T-helper 1 cell treated with Interleukin-12 subunit alpha and Interleukin-12 subunit beta and Interleukin-4 antibody, amounts not matched to agents 30 μg/mL and 1 μg/mL, for 36 hours (primary cell): Measurements from ENCODE around the gene KRTAP12-2.
"Not testable (repeated sequence)": the region's sequence is repeated elsewhere in the genome, so short reads cannot be mapped to it uniquely, and the experiment has no call there.

Experiments
- H3K27ac Mint-ChIP-seq: one replicate; pipeline ENCODE4 v1.8.0; 2021; ENCODE audit warnings: mild to moderate bottlenecking, mixed read lengths
- H3K27me3 Mint-ChIP-seq: one replicate; pipeline ENCODE4 v1.8.0; 2021; ENCODE audit warnings: low read depth, mixed read lengths
- H3K36me3 Mint-ChIP-seq: one replicate; pipeline ENCODE4 v1.8.0; 2021; ENCODE audit warnings: low read depth, mixed read lengths
- H3K4me1 Mint-ChIP-seq: one replicate; pipeline ENCODE4 v1.8.0; 2021; ENCODE audit warnings: low read depth, mixed read lengths
- H3K4me3 Mint-ChIP-seq: one replicate; pipeline ENCODE4 v1.8.0; 2021; ENCODE audit warnings: mild to moderate bottlenecking, moderate library complexity, mixed read lengths
- H3K9me3 Mint-ChIP-seq: one replicate; pipeline ENCODE4 v1.8.0; 2021; ENCODE audit warnings: mixed read lengths

Gene KRTAP12-2

DNA sequence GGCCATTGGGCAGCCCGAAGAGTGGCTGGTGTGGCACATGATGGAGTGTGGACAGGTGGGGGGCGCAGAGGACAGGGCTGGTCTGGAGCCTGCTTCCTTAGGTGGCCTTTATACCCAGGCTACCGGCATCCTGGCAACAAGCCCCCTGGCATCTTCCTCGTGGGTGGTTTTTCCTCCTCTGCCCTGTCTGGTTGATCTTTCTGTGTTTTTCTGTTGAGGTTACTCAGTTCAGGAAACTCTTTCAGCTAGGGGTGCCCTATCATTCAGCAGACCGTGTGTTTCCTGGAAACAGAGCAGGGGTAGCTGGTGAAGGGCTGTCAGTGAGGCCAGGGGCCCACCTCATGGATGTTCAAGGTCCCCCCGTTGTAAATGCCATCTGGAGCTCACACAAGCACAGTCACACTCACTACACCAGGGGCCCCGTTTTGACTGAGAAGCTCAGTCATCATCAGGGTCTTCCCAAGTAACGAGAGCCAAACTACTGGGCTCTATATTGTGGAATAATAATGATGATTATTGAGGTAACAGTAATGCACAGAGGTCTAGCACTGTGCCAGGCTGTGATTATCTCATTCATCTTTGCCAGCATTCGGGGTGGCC lies 12.1 kb downstream of the KRTAP12-2 start, which contains the start of gene KRTAP12-4:
Gene KRTAP12-4 (minus strand): TSS at position 84 of the 600 bp plus-strand sequence. CDS start 45 bp downstream, at position 39.
- peaks cover 57% of the 10 kb centered on the region for H3K9me3 Mint-ChIP-seq
- no peak within 1 kb of the TSS for H3K4me3 Mint-ChIP-seq

DNA sequence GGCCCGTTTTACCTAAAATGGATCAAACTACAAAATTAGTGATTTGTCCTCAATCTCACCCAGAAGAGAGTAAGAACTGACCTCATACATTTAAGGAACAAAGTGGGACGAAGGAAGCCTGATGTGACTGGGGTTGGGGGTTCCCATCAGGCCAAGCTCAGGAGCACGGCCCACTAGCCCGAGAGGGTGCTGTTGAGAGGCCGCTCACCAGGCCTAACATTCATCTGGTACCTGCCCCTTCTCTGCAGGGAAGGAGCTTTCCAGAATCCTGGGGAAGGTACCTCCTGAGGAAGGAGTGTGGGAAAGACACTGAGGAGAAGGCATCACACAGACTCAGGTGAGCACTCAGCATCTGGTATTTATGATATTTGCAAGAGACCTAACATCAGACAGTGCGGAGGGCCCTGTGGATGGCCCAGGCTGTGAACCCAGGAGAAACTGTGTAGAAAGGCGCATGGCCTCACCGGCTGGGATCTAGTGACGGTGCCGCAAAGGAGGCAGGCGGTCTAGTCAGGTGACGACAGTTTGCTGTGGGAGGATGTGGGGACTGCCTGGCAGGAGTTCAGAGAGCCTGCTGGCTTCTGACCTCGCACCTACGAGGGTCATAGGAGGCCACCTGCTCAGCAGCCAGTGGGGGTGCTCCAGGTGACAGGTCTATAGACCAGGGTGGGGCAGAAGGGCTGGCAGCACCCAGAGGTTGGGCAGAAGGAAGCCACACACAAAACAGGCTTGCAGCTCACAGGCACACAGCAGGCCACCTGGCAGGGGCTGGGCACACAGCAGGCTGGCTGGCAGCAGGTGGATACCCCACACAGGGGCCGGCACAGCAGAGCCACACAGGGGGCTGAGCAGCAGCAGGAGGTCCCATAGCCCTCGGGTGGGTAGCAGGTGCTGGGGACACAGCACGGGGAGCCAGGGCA lies 12.8 kb downstream of the KRTAP12-2 start:
- Mint-ChIP-seq H3K9me3 (peaks cover 50% of the 10 kb centered on the region), H3K36me3 (peaks cover 48% of the 10 kb centered on the region), H3K4me3 (no peak overlapping the region), H3K4me1 (peaks cover 46% of the 10 kb centered on the region), H3K27ac (peak overlapping the region; percentile 64), H3K27me3 (no peaks in the 10 kb centered on the region)

More for the DNA sequence above, 12.1 kb downstream of the KRTAP12-2 start, which contains the start of gene KRTAP12-4:
- H3K27me3 Mint-ChIP-seq = peaks cover under 1% of the 10 kb centered on the region
- peaks cover 53% of the 10 kb centered on the region for H3K4me1 Mint-ChIP-seq
- peak within 1 kb of the TSS; percentile 75 for H3K27ac Mint-ChIP-seq
- peaks cover 56% of the 10 kb centered on the region for H3K36me3 Mint-ChIP-seq

DNA sequence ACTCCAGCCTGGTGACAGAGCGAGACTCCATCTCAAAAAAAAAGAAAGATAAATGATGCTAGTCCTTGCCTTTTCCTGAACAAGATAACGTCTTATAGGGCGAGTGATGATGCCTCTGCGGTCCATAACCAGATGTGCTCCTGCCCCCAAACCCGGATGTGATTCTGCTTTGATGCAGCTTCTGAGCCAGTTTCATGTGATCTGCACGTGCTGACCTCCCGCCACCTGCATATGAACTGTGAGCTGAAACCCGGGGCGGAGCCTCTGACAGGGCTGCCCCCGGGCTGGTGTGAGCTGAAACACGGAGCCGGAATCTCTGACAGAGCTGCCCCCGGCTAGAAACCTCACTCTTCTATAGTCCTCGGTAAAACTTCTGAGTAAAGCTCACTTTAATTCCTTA lies 13.6 kb downstream of the KRTAP12-2 start:
- H3K9me3 Mint-ChIP-seq = peaks cover 42% of the 10 kb centered on the region

DNA sequence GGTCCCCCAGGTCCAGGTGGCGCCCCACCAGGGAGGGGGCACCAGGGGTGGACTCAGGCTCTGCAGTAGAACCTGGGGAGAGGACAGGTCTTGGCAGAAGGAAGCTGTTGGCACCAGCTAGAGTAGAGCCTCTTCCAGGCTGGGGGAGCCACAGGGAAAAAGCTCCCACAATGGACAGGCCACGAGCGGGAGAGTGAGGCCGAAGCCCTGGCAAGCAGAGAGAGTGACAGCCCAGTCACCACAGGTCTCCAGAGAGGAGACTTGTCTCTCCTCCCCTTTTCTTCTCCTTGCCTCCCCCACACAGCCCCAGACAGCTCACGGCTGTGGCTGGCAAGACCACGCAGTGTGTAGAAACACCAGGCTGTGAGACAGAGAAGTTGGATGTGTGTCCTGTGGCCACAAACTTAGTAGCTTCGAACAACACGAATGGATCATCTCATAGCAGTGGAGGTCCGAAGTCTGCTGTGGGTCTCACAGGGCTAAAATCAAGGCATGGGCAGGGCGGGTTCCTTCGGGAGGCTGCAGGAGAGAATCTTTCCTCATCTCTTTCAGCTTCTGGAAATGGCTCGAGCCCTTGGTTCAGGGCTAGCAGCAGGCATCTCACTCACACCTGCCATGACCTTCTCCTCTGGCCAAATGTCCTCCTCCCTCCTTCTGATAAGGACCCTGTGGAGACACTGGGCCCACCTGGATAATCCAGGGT lies 15.6 kb downstream of the KRTAP12-2 start:
- Mint-ChIP-seq H3K36me3 (peaks cover 26% of the 10 kb centered on the region), H3K4me3 (no peak overlapping the region), H3K9me3 (peaks cover 24% of the 10 kb centered on the region), H3K4me1 (peaks cover 22% of the 10 kb centered on the region), H3K27ac (no peak overlapping the region), H3K27me3 (no peaks in the 10 kb centered on the region)

More for the DNA sequence above, 13.6 kb downstream of the KRTAP12-2 start:
- Mint-ChIP-seq H3K36me3 (peaks cover 40% of the 10 kb centered on the region), H3K4me3 (no peak overlapping the region), H3K4me1 (peaks cover 38% of the 10 kb centered on the region), H3K27me3 (no peaks in the 10 kb centered on the region), H3K27ac (no peak overlapping the region)

DNA sequence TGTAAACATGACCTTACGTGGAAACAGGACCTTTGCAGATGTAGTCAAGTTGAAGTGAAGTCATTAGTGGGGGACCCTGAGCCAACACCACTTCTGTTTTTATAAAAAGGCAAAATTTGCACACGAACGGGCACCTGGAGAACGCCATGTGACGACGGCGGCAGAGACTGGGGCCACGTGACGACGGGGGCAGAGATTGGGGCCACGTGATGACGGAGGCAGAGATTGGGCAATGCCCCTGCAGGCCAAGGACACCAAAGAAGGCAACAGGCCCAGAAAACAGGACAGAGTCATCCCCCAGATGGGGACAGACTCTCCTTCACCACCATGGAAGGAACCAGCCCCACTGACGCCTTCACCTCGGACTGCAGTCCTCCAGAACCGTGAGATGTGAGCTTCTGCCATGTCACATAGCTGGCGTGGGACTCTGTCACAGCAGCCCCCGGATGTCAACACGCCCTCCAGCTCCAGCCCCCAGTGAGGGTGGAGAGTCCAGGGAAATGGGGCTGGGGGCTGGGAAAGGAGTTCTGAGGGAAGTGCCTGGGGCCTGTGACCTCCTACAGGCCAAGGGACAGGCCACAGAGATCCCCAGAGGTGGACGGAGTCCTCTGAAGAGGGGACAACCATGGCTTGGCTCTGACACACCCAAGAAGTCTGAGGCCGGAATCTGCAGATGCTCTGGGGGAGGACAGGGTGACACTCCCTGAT lies 16.3 kb downstream of the KRTAP12-2 start:
- Mint-ChIP-seq H3K4me3 (no peak overlapping the region), H3K36me3 (peaks cover 19% of the 10 kb centered on the region), H3K27me3 (no peaks in the 10 kb centered on the region), H3K4me1 (peaks cover 18% of the 10 kb centered on the region), H3K9me3 (peaks cover 20% of the 10 kb centered on the region), H3K27ac (no peak overlapping the region)

DNA sequence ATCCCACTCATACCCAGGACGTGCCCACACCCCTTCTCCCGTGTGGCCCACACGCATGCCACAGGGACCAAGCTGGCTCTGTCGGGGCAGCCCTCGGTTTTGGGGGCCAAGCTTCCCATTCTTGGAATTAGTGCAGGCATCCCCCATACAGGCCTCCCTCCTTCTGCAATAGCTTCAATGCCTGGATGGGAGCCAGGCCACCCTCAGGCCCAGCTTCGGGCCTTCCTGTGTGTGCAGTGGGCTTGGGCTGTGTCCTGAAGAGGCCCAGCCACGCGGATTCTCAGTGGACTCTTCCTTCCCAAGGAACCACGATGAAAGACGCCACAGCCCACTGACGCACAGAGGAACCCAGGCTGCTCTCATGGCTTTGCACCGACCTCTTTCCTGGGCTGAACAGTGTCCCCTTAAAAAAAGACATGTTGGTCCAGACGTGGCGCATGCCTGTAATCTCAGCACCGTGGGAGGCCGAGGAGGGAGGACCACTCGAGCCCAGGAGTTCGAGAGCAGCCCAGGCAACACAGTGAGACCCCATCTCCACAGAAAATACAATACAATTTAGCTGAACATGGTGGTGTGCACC lies 17.1 kb downstream of the KRTAP12-2 start:
- H3K27me3 Mint-ChIP-seq = peaks cover 5% of the 10 kb centered on the region

DNA sequence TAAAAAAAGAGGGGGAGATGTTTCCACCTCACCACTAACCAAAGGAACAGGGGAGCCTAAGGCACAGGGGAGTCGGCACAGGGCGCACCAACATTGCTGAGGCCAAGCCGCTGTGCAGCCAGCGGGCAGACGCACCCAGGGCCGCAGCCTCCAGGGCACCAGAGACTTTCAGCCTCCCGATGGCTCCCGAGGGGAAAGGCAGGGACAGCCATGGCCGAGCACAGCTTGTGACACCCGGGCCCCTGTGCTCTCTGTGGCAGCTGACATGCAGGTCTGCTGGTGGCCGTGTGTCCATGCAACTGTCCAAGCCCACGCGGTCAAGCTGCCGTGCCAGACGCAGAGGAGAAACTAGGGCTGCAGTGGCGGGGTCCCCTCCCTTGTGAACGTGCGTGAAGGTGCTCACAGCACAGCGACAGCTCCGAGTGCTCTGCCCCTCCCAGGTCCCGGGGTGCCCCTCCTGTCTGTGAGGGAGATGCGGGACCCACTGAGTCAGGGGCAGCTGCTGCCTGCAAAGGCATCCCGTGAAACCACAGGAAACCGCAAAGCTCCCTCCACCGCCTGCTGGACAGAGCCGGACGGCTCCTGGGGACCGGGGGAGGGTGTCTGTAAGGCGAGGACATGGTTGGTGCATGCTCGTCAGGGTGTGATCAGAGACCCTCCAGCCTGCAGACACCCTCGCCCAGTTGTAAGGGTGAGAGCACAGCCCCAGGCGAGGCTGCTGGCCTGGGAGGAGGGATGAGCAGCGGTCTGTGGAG lies 18.0 kb downstream of the KRTAP12-2 start:
- Mint-ChIP-seq H3K36me3 (peaks cover 17% of the 10 kb centered on the region), H3K9me3 (peaks cover 25% of the 10 kb centered on the region), H3K27ac (no peak overlapping the region), H3K4me3 (no peak overlapping the region), H3K27me3 (peaks cover 6% of the 10 kb centered on the region), H3K4me1 (peaks cover 9% of the 10 kb centered on the region)

More for the DNA sequence above, 17.1 kb downstream of the KRTAP12-2 start:
- Mint-ChIP-seq H3K36me3 (peaks cover 18% of the 10 kb centered on the region), H3K4me1 (peaks cover 16% of the 10 kb centered on the region), H3K9me3 (peaks cover 21% of the 10 kb centered on the region), H3K27ac (no peak overlapping the region), H3K4me3 (no peak overlapping the region)

DNA sequence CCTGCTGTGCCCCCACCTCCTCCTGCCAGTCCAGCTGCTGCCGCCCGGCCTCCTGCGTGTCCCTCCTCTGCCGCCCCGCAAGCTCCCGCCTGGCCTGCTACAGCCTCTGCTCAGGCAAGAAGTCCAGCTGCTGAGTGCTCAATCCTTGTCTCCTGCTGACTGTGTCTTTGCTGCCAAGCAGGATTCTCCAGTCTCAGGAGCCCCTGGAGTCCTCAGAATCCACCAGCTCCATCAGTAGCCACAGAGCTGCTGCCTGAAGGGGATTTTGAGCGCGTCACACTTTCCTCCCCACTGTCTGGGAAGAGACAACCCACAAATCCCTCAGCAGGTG lies 19.5 kb downstream of the KRTAP12-2 start:
- H3K4me1 Mint-ChIP-seq = peaks cover 9% of the 10 kb centered on the region
- H3K27me3 Mint-ChIP-seq = peaks cover 6% of the 10 kb centered on the region
- H3K9me3 Mint-ChIP-seq = peaks cover 32% of the 10 kb centered on the region
- H3K4me3 Mint-ChIP-seq = no peak overlapping the region
- H3K36me3 Mint-ChIP-seq = peaks cover 16% of the 10 kb centered on the region
- H3K27ac Mint-ChIP-seq = no peak overlapping the region

DNA sequence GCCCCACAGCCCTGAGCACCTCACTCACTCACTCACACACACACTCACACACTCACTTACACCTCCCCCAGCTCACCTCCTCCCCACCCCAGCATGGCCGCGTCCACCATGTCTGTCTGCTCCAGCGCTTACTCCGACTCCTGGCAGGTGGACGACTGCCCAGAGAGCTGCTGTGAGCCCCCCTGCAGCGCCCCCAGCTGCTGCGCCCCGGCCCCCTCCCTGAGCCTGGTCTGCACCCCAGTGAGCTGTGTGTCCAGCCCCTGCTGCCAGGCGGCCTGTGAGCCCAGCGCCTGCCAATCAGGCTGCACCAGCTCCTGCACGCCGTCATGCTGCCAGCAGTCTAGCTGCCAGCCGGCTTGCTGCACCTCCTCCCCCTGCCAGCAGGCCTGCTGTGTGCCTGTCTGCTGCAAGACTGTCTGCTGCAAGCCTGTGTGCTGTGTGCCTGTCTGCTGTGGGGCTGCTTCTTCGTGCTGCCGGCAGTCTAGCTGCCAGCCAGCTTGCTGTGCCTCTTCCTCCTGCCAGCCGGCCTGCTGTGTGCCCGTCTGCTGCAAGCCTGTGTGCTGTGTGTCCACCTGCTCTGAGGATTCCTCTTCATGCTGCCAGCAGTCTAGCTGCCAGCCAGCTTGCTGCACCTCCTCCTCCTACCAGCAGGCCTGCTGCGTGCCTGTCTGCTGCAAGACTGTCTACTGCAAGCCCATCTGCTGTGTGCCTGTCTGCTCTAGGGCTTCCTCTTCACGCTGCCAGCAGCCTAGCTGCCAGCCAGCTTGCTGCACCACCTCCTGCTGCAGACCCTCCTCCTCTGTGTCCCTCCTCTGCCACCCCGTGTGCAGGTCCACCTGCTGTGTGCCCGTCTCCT lies 20.1 kb downstream of the KRTAP12-2 start, which contains the start of gene KRTAP10-11:
Gene KRTAP10-11 (plus strand): TSS at position 49 of the 856 bp plus-strand sequence. CDS start 45 bp downstream, at position 94.
- Mint-ChIP-seq H3K36me3 (peaks cover 16% of the 10 kb centered on the region), H3K9me3 (peaks cover 37% of the 10 kb centered on the region), H3K27ac (peak within 1 kb of the TSS; percentile 57)
- not testable (repeated sequence) for H3K27me3 Mint-ChIP-seq, H3K4me1 Mint-ChIP-seq, H3K4me3 Mint-ChIP-seq

DNA sequence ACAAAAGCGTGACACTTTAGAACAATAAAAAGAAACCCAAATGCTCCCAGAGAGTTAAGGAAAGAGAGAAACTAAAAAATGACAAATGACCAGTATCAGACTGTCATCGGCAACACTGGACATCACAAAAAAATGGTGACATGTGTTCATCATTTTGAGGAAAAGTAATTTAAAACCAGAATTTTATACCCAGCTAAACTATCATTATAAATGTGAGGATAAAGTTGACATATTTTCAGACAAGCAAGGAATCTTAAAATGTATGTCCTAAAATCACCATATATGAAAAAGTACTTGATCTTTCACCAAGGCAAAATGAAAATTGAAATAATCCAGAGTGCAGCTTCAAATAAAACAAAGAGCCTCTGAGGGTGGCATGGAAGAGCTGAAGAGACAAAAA lies 21.8 kb downstream of the KRTAP12-2 start:
- Mint-ChIP-seq H3K36me3 (peaks cover 26% of the 10 kb centered on the region), H3K27ac (no peak overlapping the region)

DNA sequence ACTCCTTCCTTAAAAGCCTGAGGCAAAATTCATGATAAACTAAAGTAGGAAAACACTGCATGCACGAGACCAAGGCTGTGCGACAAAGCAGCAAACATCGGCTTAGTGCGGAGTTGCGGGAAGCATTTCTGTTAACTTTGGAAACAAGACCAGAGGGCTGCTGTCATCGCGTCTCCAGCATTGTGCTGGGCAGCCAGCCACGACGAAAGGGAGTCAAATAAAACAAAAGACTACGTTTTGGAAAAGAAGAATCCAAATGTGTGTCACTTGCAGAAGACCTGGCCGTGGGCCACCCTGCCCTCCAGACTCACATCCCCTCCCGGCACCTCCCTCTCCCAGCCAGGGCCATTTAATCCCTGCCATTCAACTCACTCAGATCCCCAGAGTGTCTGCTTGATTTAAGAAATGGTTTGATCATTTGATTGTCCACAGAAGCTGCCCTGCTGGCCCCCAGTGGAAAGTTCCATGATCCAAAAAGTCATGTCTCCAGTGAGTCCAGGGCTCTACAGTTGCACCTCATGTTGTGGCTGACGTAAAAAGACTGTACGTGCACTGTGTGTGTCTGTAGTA lies 22.9 kb downstream of the KRTAP12-2 start:
- no peak overlapping the region for H3K27ac Mint-ChIP-seq
- no peak overlapping the region for H3K4me3 Mint-ChIP-seq
- peaks cover 56% of the 10 kb centered on the region for H3K9me3 Mint-ChIP-seq
- H3K36me3 Mint-ChIP-seq = peaks cover 26% of the 10 kb centered on the region
- peaks cover 7% of the 10 kb centered on the region for H3K4me1 Mint-ChIP-seq
- peaks cover 14% of the 10 kb centered on the region for H3K27me3 Mint-ChIP-seq

More for the DNA sequence above, 21.8 kb downstream of the KRTAP12-2 start:
- Mint-ChIP-seq H3K4me1 (peaks cover 7% of the 10 kb centered on the region), H3K9me3 (peaks cover 54% of the 10 kb centered on the region), H3K4me3 (no peak overlapping the region), H3K27me3 (peaks cover 14% of the 10 kb centered on the region)

DNA sequence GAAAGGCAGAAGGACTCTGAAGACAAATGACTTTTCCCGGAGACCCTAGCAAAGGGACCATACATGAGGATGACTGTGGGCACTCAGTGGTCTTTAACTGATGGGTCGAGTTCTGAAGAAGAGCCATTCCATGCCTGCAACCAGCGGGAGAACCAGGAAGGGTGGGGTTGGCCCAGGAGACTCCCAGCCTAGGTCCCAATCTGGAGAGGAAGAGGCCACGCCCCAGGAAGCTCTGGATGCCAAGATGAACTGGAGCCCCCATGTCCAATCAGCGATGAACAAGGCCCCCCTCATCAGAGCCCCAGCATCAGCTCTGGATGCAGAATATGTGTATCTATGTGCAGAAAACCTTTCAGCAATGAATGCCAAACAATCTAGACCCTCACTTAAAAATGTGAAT lies 26.0 kb downstream of the KRTAP12-2 start:
- Mint-ChIP-seq H3K27me3 (peaks cover 19% of the 10 kb centered on the region), H3K36me3 (peaks cover 23% of the 10 kb centered on the region), H3K4me3 (no peak overlapping the region), H3K9me3 (peaks cover 56% of the 10 kb centered on the region), H3K27ac (no peak overlapping the region), H3K4me1 (peaks cover 3% of the 10 kb centered on the region)
